Measurements from ENCODE around the gene GTPBP6. TPM values are rescaled to one million over a fixed set of nuclear protein-coding genes. Genes with fewer than 3 reads are reported as not detected.

GTPBP6 gene
- total RNA-seq, 1 experiment from 2014 or later, result 41.6 TPM

GRCh38 chrX:340641-341423 lies 22.2 kb upstream of the GTPBP6 start:
- CTCF ChIA-PET, result no interaction called here
- H3K27ac ChIP-seq (ENCODE audit: low read depth, low read length), result no peak overlapping the region
- no peaks in the 10 kb centered on the region for H3K9me2 ChIP-seq (ENCODE audit: insufficient read depth)
- no peaks in the 10 kb centered on the region for H3K4me1 ChIP-seq (ENCODE audit: control insufficient read depth in 1 of 2, insufficient read depth in 2 of 2, low read length in 2 of 2)
- TF ChIP-seq ZNF274 (IDR thresholded peaks at IDR 0.05; ENCODE audit: low read depth, low read length) (no peak), FOSL1 (IDR thresholded peaks at IDR 0.05; ENCODE audit: low read depth) (no peak), TCF7L2 (IDR thresholded peaks at IDR 0.05; ENCODE audit: borderline replicate concordance, extremely low read depth, insufficient read depth, insufficient read length) (no peak)
- no peak overlapping the region for H3K4me3 ChIP-seq (replicated peaks in 1 of 2; ENCODE audit: low read depth in 1 of 2, low read length in 2 of 2)
- RAD21 ChIA-PET (ENCODE audit: low non-redundant PET in 1 of 2, low total read pairs in 2 of 2, uncharacterized antibody in 2 of 2, unreplicated experiment in 2 of 2), result no interaction called here
- H3K79me2 ChIP-seq (ENCODE audit: insufficient read depth, low read length), result no peaks in the 10 kb centered on the region
- no peak overlapping the region for H3K9ac ChIP-seq (ENCODE audit: low read length)
- H3K27me3 ChIP-seq (ENCODE audit: insufficient read depth, low read length), result no peaks in the 10 kb centered on the region
- no TSS peak for BruUV-seq (replicated peaks)
- ATAC-seq (no peak), DNase-seq (ENCODE audit: low read depth, low spot score) (no peak)
- no peaks in the 10 kb centered on the region for H3K36me3 ChIP-seq (ENCODE audit: control insufficient read depth in 1 of 2, insufficient read depth in 2 of 2, low read length in 2 of 2)
- H2AFZ ChIP-seq (ENCODE audit: low read depth, low read length, poor library complexity, severe bottlenecking), result no peak overlapping the region
- H3K4me2 ChIP-seq (ENCODE audit: low read length), result no peak overlapping the region
- POLR2A ChIA-PET, result no interaction called here
- H4K20me1 ChIP-seq (ENCODE audit: insufficient read depth), result no peaks in the 10 kb centered on the region
- intact Hi-C loops (cut with micrococcal nuclease), result no loop called here
- H3K9me3 ChIP-seq (ENCODE audit: control insufficient read depth in 1 of 2, insufficient read depth in 1 of 2, low read depth in 1 of 2, low read length in 2 of 2), result no peaks in the 10 kb centered on the region

GRCh38 chrX:340121-340520 lies 21.5 kb upstream of the GTPBP6 start:
- H3K27me3 ChIP-seq (ENCODE audit: insufficient read depth, low read length), result no peaks in the 10 kb centered on the region
- H3K79me2 ChIP-seq (ENCODE audit: insufficient read depth, low read length), result no peaks in the 10 kb centered on the region
- POLR2A ChIA-PET, result no interaction called here
- H4K20me1 ChIP-seq (ENCODE audit: insufficient read depth), result no peaks in the 10 kb centered on the region
- CTCF ChIA-PET, result no interaction called here
- no peak for TF ChIP-seq CTCF (IDR thresholded peaks at IDR 0.05 in 2 of 3, conservative IDR thresholded peaks at IDR 0.05 in 1 of 3; ENCODE audit: borderline replicate concordance in 1 of 3, insufficient read depth in 1 of 3, low read depth in 2 of 3, low read length in 2 of 3)
- TF ChIP-seq JUND (IDR thresholded peaks at IDR 0.05), result no peak
- TF ChIP-seq ZFX (IDR thresholded peaks at IDR 0.05), result no peak
- no peak for TF ChIP-seq ZBTB33 (IDR thresholded peaks at IDR 0.05; ENCODE audit: extremely low read depth, insufficient replicate concordance, low read length)
- TF ChIP-seq MAX (IDR thresholded peaks at IDR 0.05), result no peak
- TF ChIP-seq EZH2phosphoT487 (IDR thresholded peaks at IDR 0.05; ENCODE audit: borderline replicate concordance), result no peak
- no peak for TF ChIP-seq EGR1 (IDR thresholded peaks at IDR 0.05; ENCODE audit: low read depth)
- TF ChIP-seq ZNF274 (IDR thresholded peaks at IDR 0.05; ENCODE audit: low read depth, low read length), result no peak
- TF ChIP-seq ELF1 (IDR thresholded peaks at IDR 0.05; ENCODE audit: borderline replicate concordance, low read depth), result no peak
- no peak for TF ChIP-seq SRF (IDR thresholded peaks at IDR 0.05; ENCODE audit: low read depth)
- no peak for TF ChIP-seq RAD21 (IDR thresholded peaks at IDR 0.05; ENCODE audit: low read depth)
- intact Hi-C loops (cut with micrococcal nuclease), result no loop called here
- DNase-seq (ENCODE audit: low read depth, low spot score) (no peak), ATAC-seq (no peak)
- H3K36me3 ChIP-seq (ENCODE audit: control insufficient read depth in 1 of 2, insufficient read depth in 2 of 2, low read length in 2 of 2), result no peaks in the 10 kb centered on the region
- H3K9me2 ChIP-seq (ENCODE audit: insufficient read depth), result no peaks in the 10 kb centered on the region
- no peak overlapping the region for H3K27ac ChIP-seq (ENCODE audit: low read depth, low read length)
- no peak overlapping the region for H2AFZ ChIP-seq (ENCODE audit: low read depth, low read length, poor library complexity, severe bottlenecking)
- no peak overlapping the region for H3K4me2 ChIP-seq (ENCODE audit: low read length)
- no peaks in the 10 kb centered on the region for H3K9me3 ChIP-seq (ENCODE audit: control insufficient read depth in 1 of 2, insufficient read depth in 1 of 2, low read depth in 1 of 2, low read length in 2 of 2)
- no peak overlapping the region for H3K9ac ChIP-seq (ENCODE audit: low read length)
- no peak overlapping the region for H3K4me3 ChIP-seq (replicated peaks in 1 of 2; ENCODE audit: low read depth in 1 of 2, low read length in 2 of 2)
- BruUV-seq (replicated peaks), result no TSS peak
- RAD21 ChIA-PET (ENCODE audit: low non-redundant PET in 1 of 2, low total read pairs in 2 of 2, uncharacterized antibody in 2 of 2, unreplicated experiment in 2 of 2), result no interaction called here
- no peaks in the 10 kb centered on the region for H3K4me1 ChIP-seq (ENCODE audit: control insufficient read depth in 1 of 2, insufficient read depth in 2 of 2, low read length in 2 of 2)

Data from HCT116 (cell line).